GM18498 (cell line): ENCODE measurements around the gene MLLT10.
"Not testable (repeated sequence)": the region's sequence is repeated elsewhere in the genome, so short reads cannot be mapped to it uniquely, and the experiment has no call there.

Experiments used
- ATAC-seq: cut with Tn5 transposase; IDR thresholded peaks from one replicate; pipeline ENCODE4 v1.9.1; 2021; ENCODE audit warnings: mild to moderate bottlenecking, moderate library complexity; ENCODE audit not compliant: unreplicated experiment

The MLLT10 gene

DNA sequence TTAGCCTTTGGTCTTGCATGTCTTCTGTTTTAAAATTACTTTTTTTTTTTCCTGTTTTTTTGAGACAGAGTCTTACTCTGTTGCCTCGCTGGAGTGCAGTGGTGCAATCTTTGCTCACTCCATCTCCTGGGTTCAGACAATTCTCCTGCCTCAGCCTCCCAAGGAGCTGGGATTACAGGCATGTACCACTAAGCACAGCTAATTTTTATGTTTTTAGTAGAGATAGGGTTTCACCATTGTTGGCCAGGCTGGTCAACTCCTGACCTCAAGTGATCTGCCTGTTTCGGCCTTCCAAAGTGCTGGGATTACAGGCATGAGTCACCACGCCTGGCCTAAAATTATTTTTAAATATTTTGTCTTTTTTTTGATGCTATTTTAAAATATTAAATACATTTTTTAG lies 38.5 kb downstream of the MLLT10 start:
- ATAC-seq: no peak

- not testable (repeated sequence) for ATAC-seq
Observed at GRCh38 chr10:21574514-21574913, 40.5 kb downstream of the MLLT10 start.

DNA sequence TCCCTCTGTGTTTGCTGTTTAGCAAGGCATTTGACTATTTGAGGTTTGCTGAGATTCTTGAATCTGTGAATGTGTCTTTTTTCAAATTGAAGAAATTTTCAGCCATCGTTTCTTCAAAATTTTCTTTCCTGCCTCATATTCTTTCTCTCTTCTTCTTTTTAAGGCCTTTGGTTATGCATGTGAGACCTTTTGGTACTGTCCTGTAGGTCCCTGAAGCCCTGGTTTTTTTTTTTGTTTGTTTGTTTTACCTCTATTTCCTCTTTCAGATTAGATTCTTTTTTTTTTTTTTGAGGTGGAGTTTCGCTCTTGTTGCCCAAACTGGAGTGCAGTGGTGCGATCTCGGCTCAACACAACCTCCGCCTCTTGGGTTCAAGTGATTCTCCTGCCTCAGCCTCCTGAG lies 45.3 kb downstream of the MLLT10 start:
- no peak for ATAC-seq

DNA sequence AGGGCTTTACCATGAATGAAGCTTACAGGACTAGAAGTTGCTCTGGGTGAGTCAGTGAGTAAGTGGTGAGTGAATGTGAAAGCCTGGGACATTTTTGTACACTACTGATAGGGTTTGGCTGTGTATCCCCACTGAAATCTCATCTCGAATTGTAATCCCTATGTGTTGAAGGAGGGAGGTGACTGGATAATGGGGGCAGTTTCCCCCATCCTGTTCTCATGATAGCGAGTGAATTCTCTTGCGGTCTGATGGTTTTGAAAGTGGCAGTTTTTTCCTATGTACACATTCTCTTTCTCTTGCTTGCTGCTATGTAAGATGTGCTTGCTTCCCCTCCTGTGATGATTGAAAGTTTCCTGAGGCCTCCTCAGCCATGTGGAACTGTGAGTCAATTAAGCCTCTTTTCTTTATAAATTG lies 47.4 kb downstream of the MLLT10 start:
- peak; percentile 62 for ATAC-seq

DNA sequence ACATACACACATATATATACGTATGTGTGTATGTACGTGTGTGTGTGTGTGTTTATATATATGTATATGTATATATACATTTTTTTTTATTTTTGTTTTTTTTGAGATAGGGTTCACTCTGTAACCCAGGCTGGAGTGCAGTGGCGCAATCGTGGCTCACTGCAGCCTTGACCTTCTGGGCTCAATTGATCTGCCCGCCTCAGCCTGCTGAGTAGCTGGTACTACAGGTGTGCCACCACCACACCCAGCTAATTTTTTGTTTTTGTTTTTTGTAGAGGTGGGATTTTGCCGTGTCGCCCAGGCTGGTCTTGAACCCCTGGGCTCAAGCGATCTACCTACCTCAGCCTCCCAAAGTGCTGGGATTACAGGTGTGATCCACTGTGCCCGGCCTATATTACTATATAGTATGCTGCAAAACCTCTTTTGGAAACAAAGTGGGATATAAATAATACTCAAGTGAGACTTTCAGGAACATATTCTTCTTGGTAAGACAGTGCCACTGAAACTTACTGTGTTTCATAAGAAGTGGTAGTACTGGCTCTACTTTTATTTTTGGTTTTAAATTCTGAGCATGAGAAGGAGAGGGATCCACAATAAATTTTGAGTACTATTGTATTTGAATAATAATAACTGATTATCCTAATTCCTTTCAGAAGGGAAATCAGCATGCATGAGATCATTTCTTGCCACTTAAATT lies 51.0 kb downstream of the MLLT10 start:
- ATAC-seq: peak; percentile 48

DNA sequence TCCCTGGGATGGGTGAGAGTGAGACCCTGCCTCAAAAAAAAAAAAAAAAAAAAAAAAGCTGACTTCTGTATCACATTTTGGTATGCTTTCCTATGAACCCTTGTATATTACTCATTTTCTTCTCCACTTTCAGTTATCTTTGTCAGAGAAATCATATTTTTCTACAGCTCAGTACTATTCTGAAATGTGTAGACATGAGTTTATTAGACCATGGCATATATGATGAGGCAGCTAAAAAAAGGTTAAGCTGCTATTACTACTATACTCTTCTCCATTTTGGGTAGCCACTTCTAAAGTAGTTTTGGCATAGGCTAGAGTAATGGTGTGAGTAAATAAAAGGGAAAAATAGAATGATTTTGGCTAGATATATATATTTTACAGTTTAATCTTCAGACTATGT lies 53.4 kb downstream of the MLLT10 start:
- no peak for ATAC-seq

GRCh38 chr10:21588159-21588558 lies 54.1 kb downstream of the MLLT10 start:
- not testable (repeated sequence) for ATAC-seq

DNA sequence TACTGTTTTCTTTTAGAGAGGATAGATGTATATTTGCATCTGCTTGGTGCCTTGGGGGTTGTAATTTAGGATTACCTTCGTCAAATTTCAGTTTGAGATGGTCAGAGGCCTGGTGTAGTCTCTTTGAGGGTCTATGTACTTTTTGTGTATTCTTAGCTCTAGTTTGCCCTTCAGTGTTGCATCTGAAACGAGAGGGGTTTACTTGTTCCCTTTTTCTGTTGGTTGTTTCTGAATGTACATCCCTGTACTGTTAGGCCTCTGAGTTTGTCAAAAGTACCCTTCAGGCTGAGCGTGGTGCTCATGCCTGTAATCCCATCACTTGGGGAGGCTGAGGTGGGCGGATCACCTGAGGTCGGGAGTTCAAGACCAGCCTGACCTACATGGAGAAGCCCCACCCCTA lies 60.0 kb downstream of the MLLT10 start:
- no peak for ATAC-seq

- no peak for ATAC-seq
Observed at GRCh38 chr10:21599582-21599981, 65.5 kb downstream of the MLLT10 start.

DNA sequence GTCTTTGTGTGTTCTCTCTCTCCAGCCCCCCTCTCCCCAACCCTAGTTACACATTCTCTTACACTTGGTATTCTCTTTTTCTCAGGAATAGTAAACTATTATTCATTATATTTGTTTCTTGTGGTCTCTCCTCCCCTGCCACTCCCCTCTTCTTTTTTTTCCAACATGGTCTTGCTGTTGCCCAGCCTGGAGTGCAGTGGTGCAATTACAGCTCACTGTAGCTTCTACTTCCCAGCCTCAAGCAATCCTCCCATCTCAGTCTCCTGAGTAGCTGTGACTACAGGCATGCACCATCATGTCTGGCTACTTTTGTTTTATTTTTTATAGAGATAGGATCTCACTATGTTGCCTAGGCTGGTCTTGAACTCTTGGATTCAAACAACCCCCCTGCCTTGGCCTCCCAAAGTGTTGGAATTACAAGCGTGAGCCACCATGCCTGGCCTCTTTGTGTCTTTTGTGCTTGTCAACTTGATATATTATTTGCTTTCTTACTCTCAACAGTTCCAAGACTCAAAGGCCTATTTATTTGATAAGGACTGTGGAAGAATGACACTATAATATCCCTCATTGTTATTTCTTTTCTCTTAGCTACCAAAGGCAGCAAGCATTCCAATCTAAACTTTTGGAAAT lies 66.9 kb downstream of the MLLT10 start:
- ATAC-seq: no peak

GRCh38 chr10:21602313-21602712 lies 68.3 kb downstream of the MLLT10 start:
- no peak for ATAC-seq

- no peak for ATAC-seq
Observed at GRCh38 chr10:21603721-21604120, 69.7 kb downstream of the MLLT10 start.

DNA sequence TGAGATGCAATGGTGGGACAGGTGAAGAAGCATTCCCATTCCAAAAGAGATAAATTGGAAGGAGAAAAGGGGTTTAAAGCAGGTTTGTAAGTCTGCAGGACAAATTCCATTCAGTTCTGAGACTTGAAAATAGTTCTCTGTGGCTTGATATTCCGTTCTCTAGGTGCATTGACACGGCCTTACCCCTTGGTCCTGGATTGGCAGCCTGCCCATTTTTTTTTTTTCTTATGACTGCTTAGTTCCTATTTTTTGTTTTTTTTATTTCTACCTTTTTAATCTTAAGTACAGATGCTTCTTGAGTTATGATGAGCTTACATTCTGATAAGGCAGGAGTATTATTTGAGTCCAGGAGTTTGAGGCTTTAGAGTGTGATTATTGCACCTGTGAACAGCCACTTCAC lies 70.6 kb downstream of the MLLT10 start:
- no peak for ATAC-seq

DNA sequence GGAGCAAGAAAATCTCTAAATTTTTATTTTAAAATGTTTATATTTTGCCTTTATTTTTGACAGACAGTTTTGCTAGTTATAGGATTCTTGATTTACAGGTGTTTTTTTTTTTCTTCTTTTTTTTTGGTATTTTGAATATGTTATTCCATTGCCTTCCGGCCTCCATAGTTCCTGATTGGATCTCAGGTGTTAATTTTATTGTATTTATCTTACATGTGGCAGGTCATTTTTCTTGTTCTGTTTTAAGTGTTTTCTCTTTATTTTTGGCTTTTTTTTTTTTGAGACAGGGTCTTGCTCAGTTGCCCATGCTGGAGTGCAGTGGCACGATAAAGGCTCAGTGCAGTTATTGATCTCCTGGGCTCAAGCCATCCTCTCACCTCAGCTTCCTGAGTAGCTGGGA lies 73.9 kb downstream of the MLLT10 start:
- no peak for ATAC-seq

GRCh38 chr10:21614000-21614399 lies 80.0 kb downstream of the MLLT10 start:
- ATAC-seq: no peak

DNA sequence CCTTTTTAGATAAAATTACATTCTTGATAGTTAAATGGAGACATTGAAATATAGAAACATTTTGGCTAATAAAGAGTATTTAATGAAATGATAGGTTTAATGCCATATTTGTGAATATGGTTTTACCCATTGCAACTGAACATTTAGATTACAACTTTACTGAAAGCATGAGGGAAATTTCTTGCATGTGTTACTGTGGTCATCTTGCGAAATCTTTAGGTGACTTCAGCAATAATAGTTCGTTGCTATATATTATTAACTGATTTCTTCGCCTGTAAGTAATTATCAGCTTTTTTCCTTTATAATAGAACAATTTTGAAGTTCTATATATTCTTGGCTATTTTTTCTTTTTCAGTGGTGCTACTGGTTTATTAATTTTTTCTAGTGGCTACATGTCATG lies 83.2 kb downstream of the MLLT10 start:
- ATAC-seq: no peak

GRCh38 chr10:21623291-21623690 lies 89.3 kb downstream of the MLLT10 start:
- no peak for ATAC-seq

DNA sequence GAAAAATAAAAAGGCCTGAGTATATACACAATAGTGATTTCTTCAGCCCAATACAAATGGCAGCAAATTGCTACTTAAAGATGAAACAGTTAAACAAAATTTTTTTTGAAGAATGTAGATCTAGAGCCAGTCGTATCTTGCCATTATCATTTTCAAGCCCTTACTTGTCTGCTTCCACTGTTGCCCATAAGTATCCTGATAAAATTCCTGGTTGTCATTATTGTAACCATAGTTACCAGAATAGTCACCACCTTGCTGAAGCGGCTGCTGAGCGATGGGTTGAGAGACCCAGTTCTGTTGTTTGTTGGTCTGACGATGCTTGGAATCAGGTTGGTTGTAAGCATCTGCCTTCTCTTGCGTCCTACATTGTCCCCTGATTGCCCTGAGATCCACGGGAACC lies 90.4 kb downstream of the MLLT10 start:
- ATAC-seq: not testable (repeated sequence)

- ATAC-seq: no peak
Observed at GRCh38 chr10:21624951-21625350, 90.9 kb downstream of the MLLT10 start.

- no peak for ATAC-seq
Observed at GRCh38 chr10:21625623-21626229, 91.7 kb downstream of the MLLT10 start.

DNA sequence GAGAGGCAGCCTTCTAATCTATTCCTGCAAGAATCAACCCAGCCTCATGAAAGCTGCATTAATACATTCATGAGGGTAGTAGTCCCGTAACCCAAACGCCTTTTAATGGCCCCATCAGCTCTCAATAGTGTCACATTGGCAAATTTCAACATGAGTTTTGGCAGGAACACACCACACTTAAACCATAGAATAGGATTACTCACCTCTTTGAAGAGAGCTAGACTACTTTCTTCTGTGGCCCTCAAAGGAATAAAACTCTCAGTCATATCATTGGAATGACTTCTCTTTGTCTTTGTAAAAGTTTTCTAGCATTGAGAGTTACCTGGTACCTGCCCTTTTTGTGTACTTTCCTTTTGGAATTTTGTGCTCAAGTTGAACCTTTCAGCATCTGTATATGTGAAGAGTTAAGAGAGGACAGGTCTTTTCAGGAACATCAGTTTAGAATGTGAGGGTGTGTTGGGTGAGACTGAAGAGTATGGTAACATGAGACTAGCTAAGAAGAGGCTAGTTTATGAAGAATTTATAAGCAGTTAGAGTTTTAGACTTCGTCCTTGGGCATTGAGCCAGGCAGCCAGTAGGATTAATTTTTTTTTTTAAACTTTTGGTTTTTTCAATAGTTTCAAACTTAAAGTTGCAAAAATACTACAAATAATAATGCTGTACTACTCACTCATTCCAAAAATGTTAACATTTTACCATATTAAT lies 92.6 kb downstream of the MLLT10 start:
- ATAC-seq: no peak

- no peak for ATAC-seq
Observed at GRCh38 chr10:21627331-21627730, 93.3 kb downstream of the MLLT10 start.
